ENCODE data around the gene SSR3.

DNA sequence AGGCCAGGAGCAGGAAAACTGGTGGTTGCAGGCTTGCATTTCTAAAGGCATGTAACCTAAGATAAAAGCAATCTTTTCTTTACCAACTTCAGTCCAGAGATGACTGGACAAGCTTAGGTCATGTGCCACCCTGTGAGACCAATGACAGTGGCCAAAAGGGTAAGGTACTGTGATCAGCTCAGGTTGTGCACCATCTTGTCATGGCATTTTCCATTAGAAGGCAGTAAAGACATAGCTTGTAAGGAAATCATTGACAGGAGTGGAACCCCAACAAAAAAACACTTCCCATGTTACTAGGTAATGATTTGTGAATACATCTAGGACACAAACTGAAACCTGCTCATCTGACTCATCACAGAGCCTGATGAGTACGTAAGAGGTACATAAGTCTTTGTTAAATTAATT lies 35.2 kb downstream of the SSR3 start:
- TF ChIP-seq, protein P1, sequence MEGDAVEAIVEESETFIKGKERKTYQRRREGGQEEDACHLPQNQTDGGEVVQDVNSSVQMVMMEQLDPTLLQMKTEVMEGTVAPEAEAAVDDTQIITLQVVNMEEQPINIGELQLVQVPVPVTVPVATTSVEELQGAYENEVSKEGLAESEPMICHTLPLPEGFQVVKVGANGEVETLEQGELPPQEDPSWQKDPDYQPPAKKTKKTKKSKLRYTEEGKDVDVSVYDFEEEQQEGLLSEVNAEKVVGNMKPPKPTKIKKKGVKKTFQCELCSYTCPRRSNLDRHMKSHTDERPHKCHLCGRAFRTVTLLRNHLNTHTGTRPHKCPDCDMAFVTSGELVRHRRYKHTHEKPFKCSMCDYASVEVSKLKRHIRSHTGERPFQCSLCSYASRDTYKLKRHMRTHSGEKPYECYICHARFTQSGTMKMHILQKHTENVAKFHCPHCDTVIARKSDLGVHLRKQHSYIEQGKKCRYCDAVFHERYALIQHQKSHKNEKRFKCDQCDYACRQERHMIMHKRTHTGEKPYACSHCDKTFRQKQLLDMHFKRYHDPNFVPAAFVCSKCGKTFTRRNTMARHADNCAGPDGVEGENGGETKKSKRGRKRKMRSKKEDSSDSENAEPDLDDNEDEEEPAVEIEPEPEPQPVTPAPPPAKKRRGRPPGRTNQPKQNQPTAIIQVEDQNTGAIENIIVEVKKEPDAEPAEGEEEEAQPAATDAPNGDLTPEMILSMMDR (conservative IDR thresholded peaks at IDR 0.05; ENCODE audit: low read length): no peak
- no peak for TF ChIP-seq EZH2phosphoT487 (IDR thresholded peaks at IDR 0.05; ENCODE audit: borderline replicate concordance)
